Measurements from ENCODE around the gene SLC38A8.

Gene SLC38A8

GRCh38 chr16:83971165-83972130 is 71.1 kb downstream of the SLC38A8 start:
- Histone ChIP-seq H3K4me3 (ENCODE audit: low read length) (no peak overlapping the region), H3K9ac (ENCODE audit: low read length) (no peak overlapping the region), H4K20me1 (ENCODE audit: insufficient read depth, low read length) (no peaks in the 10 kb centered on the region), H3K4me1 (ENCODE audit: low read length) (no peaks in the 10 kb centered on the region), H3K36me3 (replicated peaks; ENCODE audit: low read depth, low read length) (no peaks in the 10 kb centered on the region), H3K27ac (ENCODE audit: low read length) (no peak overlapping the region), H3K9me3 (ENCODE audit: insufficient read depth, low read length) (no peaks in the 10 kb centered on the region), H2AFZ (ENCODE audit: low read depth, low read length) (no peak overlapping the region), H3K27me3 (ENCODE audit: low read depth, low read length) (no peaks in the 10 kb centered on the region), H3K4me2 (ENCODE audit: low read length) (no peak overlapping the region), H3K79me2 (ENCODE audit: low read length) (no peaks in the 10 kb centered on the region)
- TF ChIP-seq EZH2phosphoT487 (IDR thresholded peaks at IDR 0.05; ENCODE audit: low read depth) (no peak), CTCF (IDR thresholded peaks at IDR 0.05; ENCODE audit: low read depth, low read length) (no peak)

- H3K79me2 ChIP-seq (ENCODE audit: low read length): no peaks in the 10 kb centered on the region
- H2AFZ ChIP-seq (ENCODE audit: low read depth, low read length): no peak overlapping the region
- no peak overlapping the region for H3K4me3 ChIP-seq (ENCODE audit: low read length)
- H3K9me3 ChIP-seq (ENCODE audit: insufficient read depth, low read length): no peaks in the 10 kb centered on the region
- H3K4me2 ChIP-seq (ENCODE audit: low read length): no peak overlapping the region
- H3K4me1 ChIP-seq (ENCODE audit: low read length): no peaks in the 10 kb centered on the region
- H3K36me3 ChIP-seq (replicated peaks; ENCODE audit: low read depth, low read length): no peaks in the 10 kb centered on the region
- no peak for TF ChIP-seq CTCF (IDR thresholded peaks at IDR 0.05; ENCODE audit: low read depth, low read length)
- TF ChIP-seq EZH2phosphoT487 (IDR thresholded peaks at IDR 0.05; ENCODE audit: low read depth): no peak
- no peaks in the 10 kb centered on the region for H4K20me1 ChIP-seq (ENCODE audit: insufficient read depth, low read length)
- H3K27me3 ChIP-seq (ENCODE audit: low read depth, low read length): no peaks in the 10 kb centered on the region
- no peak overlapping the region for H3K27ac ChIP-seq (ENCODE audit: low read length)
- H3K9ac ChIP-seq (ENCODE audit: low read length): no peak overlapping the region
These were observed 72.2 kb downstream of the SLC38A8 start for GRCh38 chr16:83970430-83970815.

GRCh38 chr16:83969771-83970429 is 72.7 kb downstream of the SLC38A8 start:
- H3K4me2 ChIP-seq (ENCODE audit: low read length): no peak overlapping the region
- no peak overlapping the region for H3K27ac ChIP-seq (ENCODE audit: low read length)
- no peak overlapping the region for H3K4me3 ChIP-seq (ENCODE audit: low read length)
- no peaks in the 10 kb centered on the region for H3K79me2 ChIP-seq (ENCODE audit: low read length)
- no peak overlapping the region for H2AFZ ChIP-seq (ENCODE audit: low read depth, low read length)
- H3K4me1 ChIP-seq (ENCODE audit: low read length): no peaks in the 10 kb centered on the region
- no peaks in the 10 kb centered on the region for H4K20me1 ChIP-seq (ENCODE audit: insufficient read depth, low read length)
- H3K27me3 ChIP-seq (ENCODE audit: low read depth, low read length): no peaks in the 10 kb centered on the region
- no peak overlapping the region for H3K9ac ChIP-seq (ENCODE audit: low read length)
- TF ChIP-seq CTCF (IDR thresholded peaks at IDR 0.05; ENCODE audit: low read depth, low read length): no peak
- no peak for TF ChIP-seq EZH2phosphoT487 (IDR thresholded peaks at IDR 0.05; ENCODE audit: low read depth)
- no peaks in the 10 kb centered on the region for H3K36me3 ChIP-seq (replicated peaks; ENCODE audit: low read depth, low read length)
- H3K9me3 ChIP-seq (ENCODE audit: insufficient read depth, low read length): no peaks in the 10 kb centered on the region
